Lower leg skin (tissue), 3 donors: ENCODE data around the gene LGI4.

ENCODE experiments used
- CTCF ChIP-seq, 3 donors: fragments of 450-650 bp; IDR thresholded peaks; one replicate each; pipeline ENCODE4 v1.5.1; 2016; ENCODE audit warnings: antibody characterized with exemption in 3 of 3, mild to moderate bottlenecking in 3 of 3, moderate library complexity in 2 of 3
- POLR2A ChIP-seq, 2 donors: fragments of 450-650 bp; IDR thresholded peaks; one replicate each; pipeline ENCODE4 v1.6.1; 2016 to 2017; ENCODE audit warnings: antibody characterized with exemption in 2 of 2, mild to moderate bottlenecking in 1 of 2, moderate library complexity in 1 of 2

DNA sequence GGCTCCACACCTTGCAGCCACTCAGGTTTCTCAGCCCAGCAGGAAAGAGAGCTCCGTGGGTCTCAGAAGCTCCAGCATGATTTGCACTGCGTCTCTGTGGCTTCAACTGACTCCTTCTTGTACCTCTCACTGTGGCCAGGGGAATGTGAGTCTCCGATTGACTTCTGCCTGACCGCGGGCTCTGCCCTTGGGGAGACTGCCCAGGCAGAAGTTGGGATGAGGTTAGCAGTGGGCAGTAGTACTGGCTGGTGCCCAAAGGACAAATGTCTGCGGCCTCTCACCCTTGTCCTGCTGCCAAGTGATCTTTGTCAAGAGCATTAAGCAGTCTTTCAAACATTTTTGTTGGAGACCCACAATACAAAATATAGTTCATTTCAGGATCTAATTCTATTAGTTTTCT lies 53.7 kb downstream of the LGI4 start:
- TF ChIP-seq CTCF (IDR thresholded peaks at IDR 0.05) (no peak), POLR2A (IDR thresholded peaks at IDR 0.05) (no peak)
